ENCODE data around the gene OTULIN.

The OTULIN gene

DNA sequence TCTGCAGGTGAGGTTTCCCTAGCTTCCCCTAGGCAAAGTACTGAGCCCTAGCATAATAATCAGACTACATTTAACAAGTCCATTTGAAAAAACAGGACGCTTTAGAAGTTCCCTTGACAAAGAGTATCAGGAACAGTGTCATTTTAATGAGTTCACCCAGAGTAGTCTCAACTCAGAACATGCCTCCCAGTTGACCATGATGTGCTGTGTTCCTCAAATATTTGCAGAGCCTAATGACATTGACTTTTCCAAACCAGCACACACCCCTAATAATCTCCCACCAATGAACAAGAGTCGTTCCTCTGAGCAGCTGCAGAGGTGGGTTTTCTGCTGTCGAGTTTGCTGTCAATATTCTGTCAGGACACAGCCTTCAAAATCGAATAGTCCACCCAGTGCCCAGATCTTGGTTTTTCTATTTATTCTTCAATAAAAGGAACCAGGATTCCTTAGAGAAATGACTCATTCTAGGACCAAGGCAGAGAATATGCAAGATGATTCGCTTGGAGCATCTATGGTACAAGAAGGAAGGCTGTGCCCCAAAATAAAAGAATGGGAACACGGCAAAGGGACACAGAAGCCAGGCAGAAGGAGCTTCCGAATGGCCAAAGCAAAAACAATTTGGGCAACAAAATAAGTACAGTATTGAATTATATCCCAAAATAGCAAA, 57.6 kb downstream of the OTULIN start:
- no peak for DNase-seq (ENCODE audit: low spot score)

DNA sequence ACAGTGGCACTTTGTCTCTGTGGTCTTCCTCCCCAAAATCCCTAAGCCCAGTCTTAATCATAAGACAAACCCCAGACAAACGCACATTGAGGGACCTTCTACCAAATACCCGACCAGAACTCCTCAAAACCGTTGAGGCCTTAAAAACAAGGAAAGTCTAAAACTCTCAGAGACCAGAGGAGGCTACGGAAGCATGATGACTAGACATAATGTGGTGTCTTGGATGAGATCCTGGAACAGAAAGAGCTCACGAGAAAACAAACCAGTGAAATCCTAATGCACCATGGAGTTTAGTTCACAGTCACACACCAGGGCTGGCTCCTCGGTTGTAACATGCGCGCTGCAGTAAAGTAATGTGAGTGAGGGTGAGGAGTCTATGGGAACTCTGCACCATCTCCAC, 58.4 kb downstream of the OTULIN start:
- DNase-seq (ENCODE audit: low spot score) = no peak

DNA sequence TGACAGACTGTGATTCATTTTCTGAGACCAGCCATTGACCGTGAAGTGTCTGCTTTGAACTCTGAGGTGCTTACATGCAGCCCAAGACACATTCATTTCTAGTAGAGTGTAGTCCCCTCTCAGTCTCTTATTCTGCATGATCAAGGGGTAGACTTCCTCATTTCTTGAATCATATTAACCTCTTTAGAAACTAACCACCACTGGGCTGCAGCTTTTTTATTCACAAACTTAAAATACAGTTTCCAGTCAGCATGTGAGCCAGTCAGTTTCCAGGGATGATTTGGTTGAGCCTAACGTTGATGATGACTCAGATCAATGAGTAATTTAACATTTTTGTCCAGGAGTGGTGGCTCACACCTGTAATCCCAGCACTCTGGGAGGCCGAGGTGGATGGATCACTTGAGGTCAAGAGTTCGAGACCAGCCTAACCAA, 59.2 kb downstream of the OTULIN start:
- DNase-seq (ENCODE audit: low spot score) = no peak

DNA sequence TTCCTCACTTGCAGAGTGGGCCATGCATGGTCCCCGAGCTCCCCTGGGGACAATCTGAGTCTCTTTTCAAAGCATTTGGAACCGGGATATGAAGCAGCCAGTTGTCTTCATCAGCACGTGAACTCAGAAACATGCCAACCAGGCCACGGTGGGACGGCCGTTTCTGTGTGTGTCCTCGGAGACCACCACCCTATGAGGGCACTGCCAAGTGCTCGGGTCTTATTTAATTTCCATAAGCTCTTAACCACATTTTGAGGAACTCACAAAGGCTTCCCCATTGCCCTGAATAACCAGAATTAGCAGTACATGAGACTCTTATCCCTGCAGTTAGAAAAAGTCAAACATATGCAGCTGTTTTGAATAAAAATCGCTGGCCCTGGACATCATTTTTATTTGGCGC, 60.1 kb downstream of the OTULIN start:
- no peak for DNase-seq (ENCODE audit: low spot score)

DNA sequence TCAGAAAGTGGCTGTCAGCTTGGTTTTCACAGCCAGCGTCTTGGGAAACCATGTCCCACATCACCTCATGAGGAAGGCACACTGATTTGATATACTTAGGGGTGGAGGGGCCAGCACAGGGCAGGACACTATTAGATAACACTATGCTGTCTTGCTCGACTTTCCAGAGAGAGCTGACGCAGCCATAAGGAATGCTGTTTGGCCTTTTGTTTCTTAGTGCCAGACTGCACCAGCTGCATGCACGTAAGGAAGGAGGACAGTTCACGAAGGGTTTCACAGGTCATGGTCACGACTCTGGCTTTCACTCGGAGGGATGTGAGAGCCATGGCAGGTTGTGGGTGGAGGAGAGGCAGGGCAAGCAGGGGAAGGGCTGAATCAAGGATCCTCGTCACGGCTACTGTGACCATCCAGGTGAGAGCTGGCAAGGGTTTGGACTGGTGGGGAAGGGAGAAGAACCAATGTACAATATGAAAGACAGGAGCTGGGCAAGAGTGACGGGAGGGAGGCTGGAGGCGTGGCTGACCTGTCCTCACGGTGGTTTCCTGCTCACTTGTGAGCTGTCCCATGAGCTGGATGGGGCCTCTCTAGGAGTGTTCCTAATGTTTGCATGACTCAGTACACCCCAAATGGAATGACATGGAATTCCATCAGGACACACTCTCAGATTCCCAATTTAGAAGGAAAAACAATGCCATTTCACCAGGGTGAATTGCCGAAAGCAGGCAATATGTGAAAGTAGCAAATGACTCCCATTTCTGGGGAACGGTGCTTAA, 61.7 kb downstream of the OTULIN start:
- no peak for DNase-seq (ENCODE audit: low spot score)

DNA sequence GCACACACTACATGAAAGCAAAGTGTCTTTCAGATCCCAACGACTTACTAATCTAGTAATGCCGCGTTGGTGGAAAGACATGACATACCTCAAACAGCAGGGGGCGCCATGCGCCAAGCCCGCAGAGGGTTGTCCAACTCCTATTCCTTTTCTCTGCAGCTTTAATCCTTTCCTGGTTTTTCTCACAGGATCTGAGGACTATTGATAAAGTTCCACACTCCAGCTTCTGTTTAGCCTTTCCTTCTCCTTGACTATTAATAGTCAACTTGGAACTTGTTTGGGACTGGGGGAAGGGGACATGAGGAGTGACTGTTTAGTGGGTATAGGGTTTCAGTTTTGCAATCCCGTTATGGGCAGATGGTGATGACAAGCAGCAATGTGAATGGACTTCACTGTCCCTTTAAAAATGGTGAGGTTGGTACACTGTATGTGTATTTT, 62.9 kb downstream of the OTULIN start:
- DNase-seq (ENCODE audit: low spot score) = peak; percentile 77

DNA sequence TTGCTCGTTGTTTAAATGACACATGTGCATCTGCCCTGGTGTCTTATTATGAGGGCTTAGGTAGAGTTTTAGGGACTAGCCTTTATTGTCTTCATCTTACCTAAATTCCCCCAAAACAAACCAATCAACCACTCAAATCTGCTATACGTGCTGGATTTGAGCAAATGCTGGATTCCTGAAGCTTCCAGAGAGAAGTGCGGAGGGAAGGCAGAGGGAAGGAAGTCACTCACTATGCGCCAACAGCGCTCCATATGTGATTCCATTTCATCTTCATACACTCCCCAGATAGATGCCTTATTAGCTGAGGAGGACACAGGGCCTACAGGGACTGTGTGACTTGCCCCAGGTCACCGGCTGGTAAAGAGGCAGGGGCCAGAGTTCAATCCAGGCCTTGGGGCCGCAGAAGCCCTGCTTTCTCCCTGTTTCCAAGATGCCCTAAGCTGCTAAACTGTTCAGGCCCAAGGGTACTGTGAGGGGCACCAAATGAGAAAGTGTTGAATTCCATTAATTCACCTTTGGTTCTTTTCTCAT, 63.5 kb downstream of the OTULIN start:
- DNase-seq (ENCODE audit: low spot score) = no peak

DNA sequence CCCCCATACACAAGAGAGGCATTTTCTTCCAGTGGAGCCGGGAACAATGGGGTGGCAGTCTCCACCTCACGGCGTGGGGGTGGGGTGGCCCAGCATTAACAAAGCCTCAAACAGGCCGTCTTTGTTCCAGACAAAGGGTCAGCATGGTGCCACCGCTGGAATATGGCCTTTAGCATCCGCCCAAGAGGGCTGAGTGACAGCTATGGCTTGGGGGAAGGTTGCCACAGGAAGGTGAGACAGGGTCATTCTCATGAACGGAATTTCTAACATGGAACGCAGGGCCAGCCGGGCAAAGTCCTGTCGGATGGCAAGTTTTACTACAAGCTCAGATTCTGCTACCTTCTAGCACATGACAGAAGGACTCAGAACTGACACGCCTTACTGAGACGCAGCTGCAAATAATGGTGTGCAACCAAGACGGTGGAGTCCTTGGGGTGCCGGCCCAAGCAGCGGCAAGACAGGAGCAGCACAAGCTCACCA, 64.0 kb downstream of the OTULIN start:
- no peak for DNase-seq (ENCODE audit: low spot score)

DNA sequence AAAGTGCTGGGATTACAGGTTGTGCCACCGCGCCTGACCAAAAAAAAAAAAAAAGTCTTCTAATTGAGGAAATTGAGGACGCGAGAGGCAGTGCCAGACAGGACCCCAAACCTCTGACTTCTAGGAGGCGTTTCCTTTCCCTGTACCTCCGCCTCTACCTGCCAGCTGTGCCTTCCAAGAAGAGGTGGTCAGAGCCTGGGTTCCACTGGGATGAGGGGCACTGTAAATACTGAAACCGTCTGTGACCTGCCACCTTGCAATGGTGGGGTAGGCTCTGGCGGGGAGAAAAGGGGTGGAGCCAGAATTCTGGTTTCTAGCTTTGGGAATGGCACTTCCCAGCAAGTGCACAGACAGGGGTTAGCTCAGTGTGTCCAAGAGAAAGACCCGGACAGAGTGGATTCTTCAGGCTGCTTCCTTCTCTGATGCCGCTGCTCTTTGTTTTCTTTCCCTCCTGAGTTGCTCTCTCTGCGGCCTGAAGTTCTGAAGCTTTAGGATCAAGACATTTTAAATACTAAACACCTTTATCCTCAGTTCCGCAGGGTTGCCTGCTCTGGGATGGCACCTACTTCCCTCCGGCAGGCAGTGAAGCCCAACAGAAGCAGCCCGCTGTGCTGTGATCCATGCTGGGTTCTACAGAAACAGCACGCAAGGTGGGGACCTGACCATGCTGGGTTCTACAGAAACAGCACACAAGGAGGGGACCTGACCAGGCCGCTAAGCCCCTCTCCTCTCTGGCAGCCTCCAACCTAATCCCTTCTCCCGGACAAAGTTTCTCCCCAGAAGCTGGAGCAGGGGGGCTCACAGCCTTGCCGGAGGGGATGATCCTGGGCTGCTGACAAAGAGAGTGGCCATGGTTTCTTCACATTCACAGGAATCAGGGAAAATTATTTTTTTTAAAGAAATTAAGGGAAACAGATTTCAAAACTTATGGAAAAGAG, 65.2 kb downstream of the OTULIN start:
- DNase-seq (ENCODE audit: low spot score) = no peak

DNA sequence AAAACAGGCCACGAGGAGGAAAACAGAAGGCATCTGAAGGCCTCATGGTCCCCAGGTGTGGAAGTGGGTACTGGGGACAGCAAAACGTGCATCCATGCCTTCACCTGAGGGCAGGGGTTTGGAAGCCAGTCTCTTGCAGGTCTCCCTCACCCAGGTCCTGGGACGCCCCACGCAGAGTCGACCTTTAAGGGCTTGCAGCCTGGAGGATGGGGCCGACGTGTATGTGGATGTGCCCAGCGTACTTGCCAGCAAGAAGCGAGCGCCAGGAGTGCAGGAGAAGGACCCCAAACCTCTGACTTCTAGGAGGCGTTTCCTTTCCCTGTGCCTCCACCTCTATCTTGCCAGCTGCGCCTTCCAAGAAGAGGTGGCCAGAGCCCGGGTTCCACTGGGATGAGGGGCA, 65.9 kb downstream of the OTULIN start:
- no peak for DNase-seq (ENCODE audit: low spot score)

DNA sequence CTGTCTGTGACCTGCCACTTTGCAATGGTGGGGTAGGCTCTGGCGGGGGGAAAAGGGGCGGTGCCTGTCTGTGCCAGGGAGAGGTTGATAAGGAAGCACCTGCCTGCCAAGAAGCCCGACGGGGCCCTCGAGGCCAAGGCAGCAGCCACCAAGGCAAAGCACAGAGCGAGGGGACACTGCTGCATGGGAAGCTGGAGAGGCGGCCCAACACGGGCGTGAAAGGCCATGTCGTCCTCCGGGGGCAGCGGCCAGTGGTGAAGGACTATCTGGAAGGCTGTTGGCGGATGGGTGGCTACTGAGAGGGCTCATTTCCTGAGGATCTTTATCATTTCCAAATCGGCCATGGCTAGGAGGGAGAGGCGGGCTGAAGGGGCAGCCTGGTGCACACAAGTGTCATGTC, 66.4 kb downstream of the OTULIN start:
- DNase-seq (ENCODE audit: low spot score) = no peak

DNA sequence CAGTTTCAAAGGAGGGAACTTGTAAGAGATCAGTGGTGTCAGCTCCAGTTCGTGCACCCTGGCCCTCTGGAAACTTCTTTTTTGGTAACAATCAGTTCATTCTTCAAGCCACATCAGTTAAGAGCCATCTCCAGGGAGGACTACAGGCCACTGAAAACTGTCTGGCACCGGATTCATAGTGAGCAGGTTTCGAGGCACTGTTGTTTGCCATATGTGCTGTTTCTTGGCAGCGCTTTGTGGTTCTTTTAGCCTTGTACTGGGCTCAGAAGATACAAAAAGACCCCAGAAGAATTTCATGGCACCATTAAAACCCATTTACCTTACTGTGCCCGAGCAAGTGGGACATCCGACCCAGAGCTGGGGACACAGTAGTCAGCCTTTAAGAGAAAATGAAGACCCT, 68.5 kb downstream of the OTULIN start:
- DNase-seq (ENCODE audit: low spot score) = no peak

DNA sequence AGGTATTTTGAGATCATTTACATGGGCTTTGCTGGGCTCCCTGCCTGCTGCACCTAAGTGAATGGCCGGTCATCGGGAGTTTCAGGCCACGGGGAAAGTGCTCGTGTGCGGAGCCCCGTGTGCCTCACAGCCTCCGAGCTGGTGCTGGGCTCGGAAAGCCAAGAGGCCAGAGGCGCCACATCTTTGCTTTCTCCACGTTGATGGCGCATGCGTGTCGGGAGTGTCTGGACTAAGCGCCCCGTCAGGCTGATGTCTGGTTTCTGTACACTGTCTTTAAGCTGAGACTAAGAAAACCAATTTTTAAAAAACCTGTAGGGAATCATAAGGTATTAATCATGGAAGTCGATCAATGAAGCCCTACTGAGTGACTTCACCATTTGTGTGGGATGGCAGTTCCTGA, 69.1 kb downstream of the OTULIN start:
- DNase-seq (ENCODE audit: low spot score) = no peak

DNA sequence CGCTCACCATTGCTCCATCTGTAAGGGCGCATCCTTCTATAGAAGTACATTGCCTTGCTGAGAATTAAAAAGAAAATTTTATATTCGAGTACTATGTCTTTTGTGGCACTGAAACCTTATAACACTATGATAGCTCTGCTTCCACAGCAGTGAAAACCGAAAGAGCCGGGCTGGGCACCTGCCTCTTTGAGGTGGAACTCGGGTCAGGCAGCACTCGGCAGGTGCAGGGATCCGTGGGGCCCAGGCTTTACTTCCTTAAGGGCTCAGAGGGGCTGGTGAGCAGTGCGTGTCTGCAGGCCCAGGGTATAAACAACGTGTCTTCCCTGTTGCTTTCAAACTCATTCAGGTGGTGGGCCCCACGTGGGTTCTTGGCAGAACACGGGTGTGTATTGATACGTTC, 69.9 kb downstream of the OTULIN start:
- DNase-seq (ENCODE audit: low spot score) = no peak

DNA sequence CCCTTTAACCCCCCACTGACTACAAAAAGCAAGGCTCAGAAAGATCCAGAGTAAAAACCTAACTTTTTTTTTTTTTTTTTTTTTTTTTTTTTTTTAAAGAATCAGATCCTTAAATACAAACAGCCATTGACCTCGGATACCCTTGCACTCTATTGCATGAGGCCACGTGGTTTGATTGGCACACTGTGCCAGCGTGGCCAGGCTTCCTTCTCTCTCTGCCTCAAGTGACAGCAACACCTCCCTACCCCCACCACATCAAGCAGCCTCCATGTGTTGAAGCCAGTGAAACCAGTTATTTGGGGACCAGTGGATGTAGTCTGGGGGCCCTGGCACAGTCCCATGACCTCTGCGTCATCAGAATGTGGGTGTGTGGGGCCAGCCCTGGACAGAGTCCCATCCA, 71.4 kb downstream of the OTULIN start:
- no peak for DNase-seq (ENCODE audit: low spot score)

DNA sequence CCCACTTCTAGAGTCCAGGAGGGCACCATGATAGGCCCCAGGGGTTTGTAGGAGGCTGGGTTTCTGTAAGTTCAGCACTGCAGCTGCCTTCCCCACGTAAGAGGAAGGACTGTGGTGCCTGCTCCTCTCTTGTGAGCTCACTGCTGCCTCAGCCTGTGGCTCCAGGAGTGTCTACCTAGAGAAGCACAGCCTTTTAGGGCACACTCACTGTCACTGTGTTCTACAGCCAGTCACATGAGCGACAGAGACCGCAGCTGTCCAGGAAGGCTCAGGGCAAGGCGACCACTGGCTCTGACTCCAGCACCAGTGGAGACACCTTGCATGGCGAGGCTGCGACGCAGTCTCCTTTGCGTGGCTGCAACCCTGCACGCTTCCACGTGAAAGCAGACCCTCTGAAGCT, 72.8 kb downstream of the OTULIN start:
- no peak for DNase-seq (ENCODE audit: low spot score)

DNA sequence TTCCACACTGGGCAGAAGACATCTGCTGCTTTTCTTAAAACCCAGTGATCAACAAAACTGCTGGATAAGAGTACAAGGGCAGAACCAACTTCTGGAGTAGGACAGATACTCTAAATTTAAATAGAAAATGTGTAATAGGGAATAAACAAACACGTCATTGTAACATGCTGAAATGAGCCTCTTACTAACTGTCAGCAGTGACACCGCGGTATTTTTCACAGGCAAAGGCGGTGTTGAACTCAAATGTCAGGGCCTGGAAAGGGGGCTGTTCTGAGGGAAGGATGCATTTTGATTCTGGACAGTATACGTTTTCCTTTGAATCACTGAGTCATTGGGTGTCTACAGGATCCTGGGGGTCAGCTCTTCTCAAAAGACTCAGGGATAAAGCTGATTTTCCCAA, 73.5 kb downstream of the OTULIN start:
- no peak for DNase-seq (ENCODE audit: low spot score)

DNA sequence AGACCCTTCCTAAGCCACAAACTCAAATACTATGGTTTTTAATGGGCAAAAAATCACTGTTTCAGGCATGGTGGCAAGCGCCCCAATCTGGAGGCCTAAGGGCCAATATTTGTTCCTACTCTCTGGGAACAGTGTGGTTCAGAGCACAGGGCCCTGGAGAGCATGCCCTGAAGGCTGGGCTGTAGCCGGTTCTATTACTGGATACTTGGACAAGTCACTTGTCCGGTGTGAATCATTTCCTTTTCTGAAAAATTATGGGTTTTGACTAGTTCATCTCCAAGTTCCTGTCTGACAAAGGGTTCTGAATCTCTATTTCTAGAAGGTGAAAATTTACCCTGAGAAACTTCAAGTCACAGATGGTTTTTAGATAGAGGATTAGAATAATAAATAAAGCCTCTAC, 75.0 kb downstream of the OTULIN start:
- DNase-seq (ENCODE audit: low spot score) = no peak

DNA sequence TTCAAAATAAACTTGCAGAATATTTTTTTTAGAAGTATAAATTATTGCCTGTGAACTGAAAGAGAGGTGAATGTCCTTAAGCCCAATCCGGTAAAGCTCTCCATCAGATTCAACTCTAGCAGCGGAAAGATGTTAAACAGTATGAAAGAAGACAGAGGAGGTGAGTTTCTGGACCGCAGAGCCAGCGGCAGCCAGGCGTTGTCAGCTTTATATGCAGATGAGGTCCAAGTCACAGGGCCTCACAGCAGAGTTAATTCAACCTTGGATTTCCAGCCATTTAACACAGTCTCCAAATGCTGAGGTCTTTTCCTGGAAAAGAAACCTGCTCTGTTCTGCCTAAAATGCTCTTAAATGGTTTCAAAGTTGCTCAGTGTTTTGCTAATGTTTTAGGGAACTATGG, 75.5 kb downstream of the OTULIN start:
- DNase-seq (ENCODE audit: low spot score) = no peak

DNA sequence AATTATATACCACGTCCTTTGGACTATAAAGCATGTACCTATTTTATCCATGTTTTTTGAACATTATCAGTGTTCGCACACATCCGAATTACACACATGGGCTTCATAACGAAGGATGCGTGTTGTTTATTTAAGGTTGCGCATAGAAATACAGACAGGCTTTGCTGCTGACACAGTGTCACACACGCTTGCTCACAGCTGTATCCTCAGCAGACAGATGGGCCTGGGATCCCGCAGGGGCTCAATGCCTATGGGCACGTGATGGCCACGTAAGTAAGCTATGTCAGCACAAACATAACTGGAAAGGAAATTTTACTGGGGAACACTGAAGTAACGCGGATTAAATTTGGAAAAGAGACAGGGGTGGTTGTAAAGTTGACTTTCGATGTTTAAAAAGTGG, 76.6 kb downstream of the OTULIN start:
- no peak for DNase-seq (ENCODE audit: low spot score)

DNA sequence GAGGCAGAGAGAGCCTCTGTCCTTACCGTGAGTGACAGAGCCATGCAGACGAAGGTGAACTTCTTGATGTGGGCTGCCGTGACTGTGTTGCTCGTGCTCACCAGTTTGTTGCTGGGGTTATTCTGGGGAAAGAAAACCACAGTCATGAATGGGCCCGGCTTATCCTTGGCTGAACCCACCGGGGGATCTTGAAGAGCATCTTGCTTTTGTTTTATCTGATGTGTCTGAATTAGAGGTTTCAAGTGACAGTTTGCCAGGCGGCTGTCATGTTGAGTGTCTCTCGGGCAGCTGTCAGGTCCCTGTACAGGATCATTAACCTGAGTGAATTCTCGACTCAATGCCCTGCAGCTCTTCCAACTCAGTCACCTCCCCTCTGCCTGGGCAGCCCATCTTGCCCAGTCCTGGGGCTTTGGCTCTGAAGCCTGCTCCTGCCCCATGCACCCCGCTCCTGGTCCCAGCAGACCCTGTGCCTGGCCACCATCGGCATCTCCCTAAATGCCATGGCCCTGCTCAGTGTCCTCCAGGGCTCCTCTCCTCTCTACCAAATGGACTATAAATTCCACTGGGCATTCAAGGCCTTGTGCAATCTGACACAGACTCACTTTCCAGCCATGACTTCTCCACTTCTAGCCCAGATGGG, 77.4 kb downstream of the OTULIN start:
- DNase-seq (ENCODE audit: low spot score) = no peak

DNA sequence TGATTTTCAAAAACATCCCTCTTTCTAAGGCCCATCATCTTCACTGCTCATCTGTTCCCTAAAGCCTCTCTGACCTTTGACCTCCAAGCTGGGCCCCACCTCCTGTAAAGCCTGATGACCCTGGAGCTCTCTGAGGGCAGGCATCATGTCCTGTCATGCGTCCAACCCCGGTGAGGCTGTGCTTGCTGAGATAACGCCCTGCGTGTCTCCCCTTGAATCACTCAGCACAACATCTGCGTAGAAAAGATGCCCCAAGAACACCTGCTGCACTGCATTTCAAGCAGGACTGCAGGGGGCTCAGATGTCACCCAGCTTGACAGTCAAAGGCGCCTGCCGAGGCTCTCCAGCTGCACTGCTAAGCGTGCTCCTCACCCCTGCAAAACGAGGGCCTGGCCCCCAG, 78.0 kb downstream of the OTULIN start:
- DNase-seq (ENCODE audit: low spot score) = no peak

Measured in CD4-positive, alpha-beta T cell treated with Interleukin-2 at 100 ng/mL for 4 hours (primary cell).